ENCODE data around the gene HBM.

HBM gene

DNA sequence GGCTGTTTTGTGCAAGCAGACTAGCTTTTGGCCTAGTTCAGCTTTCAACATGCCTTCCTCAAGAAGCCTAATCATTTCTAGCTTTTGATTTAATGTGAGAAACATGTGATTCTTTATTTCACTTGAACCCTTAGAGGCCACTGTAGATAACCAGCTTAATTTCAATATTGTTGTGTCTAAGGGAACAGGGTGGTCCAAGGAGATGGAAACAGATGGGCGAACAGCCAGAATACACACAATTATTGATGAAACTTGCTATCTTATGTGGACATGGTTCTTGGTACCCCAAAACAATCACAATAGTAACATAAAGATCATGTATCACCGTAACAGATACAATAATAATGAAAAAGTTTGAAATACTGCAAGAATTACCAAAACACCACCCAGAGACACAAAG lies 32.1 kb upstream of the HBM start:
- TF ChIP-seq, protein P1, sequence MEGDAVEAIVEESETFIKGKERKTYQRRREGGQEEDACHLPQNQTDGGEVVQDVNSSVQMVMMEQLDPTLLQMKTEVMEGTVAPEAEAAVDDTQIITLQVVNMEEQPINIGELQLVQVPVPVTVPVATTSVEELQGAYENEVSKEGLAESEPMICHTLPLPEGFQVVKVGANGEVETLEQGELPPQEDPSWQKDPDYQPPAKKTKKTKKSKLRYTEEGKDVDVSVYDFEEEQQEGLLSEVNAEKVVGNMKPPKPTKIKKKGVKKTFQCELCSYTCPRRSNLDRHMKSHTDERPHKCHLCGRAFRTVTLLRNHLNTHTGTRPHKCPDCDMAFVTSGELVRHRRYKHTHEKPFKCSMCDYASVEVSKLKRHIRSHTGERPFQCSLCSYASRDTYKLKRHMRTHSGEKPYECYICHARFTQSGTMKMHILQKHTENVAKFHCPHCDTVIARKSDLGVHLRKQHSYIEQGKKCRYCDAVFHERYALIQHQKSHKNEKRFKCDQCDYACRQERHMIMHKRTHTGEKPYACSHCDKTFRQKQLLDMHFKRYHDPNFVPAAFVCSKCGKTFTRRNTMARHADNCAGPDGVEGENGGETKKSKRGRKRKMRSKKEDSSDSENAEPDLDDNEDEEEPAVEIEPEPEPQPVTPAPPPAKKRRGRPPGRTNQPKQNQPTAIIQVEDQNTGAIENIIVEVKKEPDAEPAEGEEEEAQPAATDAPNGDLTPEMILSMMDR (IDR thresholded peaks at IDR 0.05; ENCODE audit: low read depth, low read length), result no peak
- DNase-seq (ENCODE audit: extremely low read depth, low read depth), result no peak

DNA sequence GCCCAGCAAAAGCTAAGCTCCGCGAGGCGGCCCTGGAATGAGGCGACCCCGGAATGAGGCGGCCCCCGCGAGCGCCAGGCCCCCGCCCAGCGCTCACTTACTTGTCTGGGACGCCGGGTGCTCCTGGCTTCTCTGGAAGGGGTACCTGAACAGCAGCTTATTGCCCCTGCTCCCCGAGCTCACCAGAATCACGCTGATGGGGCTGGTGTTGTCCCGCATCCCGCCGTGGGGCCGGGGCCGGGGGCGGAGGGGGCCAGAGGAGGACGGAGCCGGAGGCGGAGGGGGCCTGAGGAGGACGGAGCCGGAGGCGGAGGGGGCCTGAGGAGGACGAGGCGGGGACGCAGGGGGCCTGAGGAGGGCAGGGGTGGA lies 27.7 kb upstream of the HBM start:
- no peak for DNase-seq (ENCODE audit: extremely low read depth, low read depth)
- TF ChIP-seq, protein P1 (IDR thresholded peaks at IDR 0.05; ENCODE audit: low read depth, low read length), result no peak

DNA sequence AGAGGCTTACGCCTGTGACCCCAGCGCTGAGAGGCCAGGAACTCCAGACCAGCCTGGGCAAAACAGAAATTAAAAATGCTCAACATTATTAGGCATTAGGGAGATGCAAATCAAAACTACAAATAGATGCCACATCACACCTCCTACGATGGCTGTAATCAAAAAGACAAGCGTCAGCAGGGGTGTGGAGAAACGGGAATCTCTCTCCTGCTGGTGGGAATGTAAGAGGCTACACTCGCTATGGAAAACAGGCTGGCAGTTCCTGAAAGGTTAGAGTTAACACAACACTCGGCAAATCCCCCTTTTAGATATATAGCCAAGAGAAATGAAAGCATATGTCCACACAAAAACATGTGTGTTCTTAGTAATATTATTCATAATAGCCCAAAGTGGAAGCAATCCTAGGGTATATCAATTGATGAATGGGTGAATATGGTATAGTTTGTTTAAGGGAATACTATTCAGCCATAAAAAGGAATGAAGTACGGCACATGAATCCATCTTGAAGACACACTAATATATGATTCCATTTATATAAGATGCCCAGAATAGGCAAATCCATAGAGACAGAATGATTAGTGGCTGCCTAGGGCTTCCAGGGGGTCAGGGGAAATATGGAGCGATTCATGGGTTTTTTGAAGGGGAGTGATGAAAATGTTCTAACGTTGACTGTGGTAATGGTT lies 25.5 kb upstream of the HBM start:
- TF ChIP-seq, protein P1 (IDR thresholded peaks at IDR 0.05; ENCODE audit: low read depth, low read length), result no peak
- DNase-seq (ENCODE audit: extremely low read depth, low read depth), result no peak

DNA sequence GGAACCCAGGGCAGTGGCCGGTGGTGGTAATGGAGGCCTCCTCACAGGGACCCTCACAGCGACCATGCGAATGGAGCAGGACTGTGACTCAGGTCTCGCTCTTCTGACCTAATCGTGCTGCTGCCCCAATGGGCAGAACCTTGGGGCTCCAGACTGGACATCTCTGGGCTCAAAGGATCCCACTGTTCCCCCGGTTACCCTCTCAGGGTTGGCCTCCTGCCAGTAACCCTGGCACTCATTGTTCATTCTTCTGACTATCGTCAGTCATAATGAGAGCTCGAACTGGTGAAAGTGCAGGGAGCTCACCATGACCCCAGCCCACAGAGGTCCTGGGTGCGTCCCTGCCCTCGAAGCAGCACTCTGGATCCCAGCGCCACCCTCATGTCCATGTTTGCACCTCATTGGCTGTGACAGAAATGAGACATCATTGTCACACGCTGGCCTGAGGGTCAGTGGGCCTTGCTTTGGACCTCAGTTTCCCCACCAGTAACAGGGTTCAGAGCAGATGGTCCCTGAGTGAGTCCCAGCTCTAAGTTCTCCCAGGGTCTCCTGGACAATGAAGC lies 23.3 kb upstream of the HBM start:
- no peak for DNase-seq (ENCODE audit: extremely low read depth, low read depth)
- TF ChIP-seq, protein P1 (IDR thresholded peaks at IDR 0.05; ENCODE audit: low read depth, low read length), result no peak

DNA sequence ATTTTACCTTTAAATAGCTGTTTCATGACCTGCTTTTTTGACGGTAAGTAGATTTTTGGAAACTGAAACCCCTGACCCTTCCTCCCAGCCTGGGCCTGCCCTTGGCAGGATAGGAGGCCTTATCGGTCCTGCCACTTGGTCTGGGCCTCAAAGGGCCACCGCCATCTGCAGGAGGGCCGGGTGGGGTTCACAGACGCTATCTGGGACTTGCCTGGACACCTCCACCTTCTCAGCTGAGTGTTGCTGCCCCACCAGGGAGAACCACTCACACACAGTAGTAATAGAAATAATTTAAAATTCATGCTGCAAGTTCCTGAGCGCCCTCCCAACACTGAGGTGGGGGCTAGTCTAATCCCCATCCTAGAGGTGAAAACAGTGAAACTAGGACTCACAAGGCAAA lies 22.7 kb upstream of the HBM start:
- TF ChIP-seq, protein P1 (IDR thresholded peaks at IDR 0.05; ENCODE audit: low read depth, low read length), result no peak
- no peak for DNase-seq (ENCODE audit: extremely low read depth, low read depth)

DNA sequence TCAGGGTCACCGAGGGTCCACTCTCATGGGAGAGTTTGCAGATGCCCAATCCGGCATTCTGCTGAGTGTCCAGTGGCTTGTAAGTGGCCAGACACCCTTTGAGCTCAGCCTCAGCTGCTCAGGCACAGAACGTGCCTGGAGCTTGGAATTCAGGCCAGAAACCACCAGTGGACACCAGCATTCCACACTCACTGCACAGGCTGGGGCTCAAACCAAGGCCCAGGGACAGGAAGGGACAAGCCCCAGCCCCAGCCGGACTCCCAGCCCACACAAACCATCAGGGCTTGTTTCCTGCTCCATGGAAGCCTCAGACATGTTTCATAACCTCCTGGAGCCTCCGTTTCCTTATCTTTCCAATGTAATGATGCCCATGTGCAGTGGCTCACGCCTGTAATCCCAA lies 22.3 kb upstream of the HBM start:
- TF ChIP-seq, protein P1 (IDR thresholded peaks at IDR 0.05; ENCODE audit: low read depth, low read length), result no peak
- DNase-seq (ENCODE audit: extremely low read depth, low read depth), result no peak

DNA sequence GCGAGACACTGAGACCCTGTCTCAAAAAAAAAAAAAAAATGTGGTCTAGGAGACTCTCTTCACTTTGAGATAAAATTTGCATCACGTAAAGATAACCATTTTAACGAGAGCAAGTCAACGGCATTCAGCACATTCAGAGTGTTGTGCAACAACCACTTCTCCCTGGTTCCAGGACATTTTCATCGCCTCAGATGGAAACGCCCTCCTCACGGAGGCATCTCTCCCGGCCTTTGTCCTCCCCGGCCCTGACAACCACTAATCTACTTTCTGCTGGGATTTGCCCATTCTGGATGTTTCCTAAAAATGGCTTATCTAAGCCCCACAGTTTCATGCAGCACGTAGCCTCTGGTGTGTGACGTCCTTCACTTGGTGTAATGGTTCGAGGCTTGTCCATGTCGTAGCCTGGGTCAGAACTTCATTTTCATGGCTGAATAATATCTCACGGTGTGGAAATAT lies 21.0 kb upstream of the HBM start:
- TF ChIP-seq, protein P1 (IDR thresholded peaks at IDR 0.05; ENCODE audit: low read depth, low read length), result no peak
- DNase-seq (ENCODE audit: extremely low read depth, low read depth), result no peak
